Mesodermal cell (in vitro differentiated cells): Measurements from ENCODE around the gene EPS8.

Experiments
- H3K27ac ChIP-seq: 2 replicates; pipeline ENCODE4 v1.7.0; 2013; ENCODE audit warnings: mild to moderate bottlenecking, low read depth, low read length, moderate library complexity; ENCODE audit not compliant: severe bottlenecking
- H3K36me3 ChIP-seq: 2 replicates; pipeline ENCODE4 v1.7.1; 2013; ENCODE audit warnings: mild to moderate bottlenecking, low read length, moderate library complexity; ENCODE audit not compliant: control insufficient read depth, insufficient read depth
- H3K4me1 ChIP-seq: one replicate; pipeline ENCODE4 v1.7.1; 2013; ENCODE audit warnings: mild to moderate bottlenecking, low read length; ENCODE audit not compliant: insufficient read depth, control insufficient read depth, poor library complexity, severe bottlenecking
- H3K4me3 ChIP-seq: 2 replicates; pipeline ENCODE4 v1.7.0; 2013; ENCODE audit warnings: low read length, control low read depth, mild to moderate bottlenecking; ENCODE audit not compliant: insufficient read depth, poor library complexity, severe bottlenecking; ENCODE audit errors: extremely low read depth
- H3K9me3 ChIP-seq: 2 replicates; pipeline ENCODE4 v1.7.1; 2013; ENCODE audit warnings: mild to moderate bottlenecking, low read length, moderate library complexity; ENCODE audit not compliant: control insufficient read depth
- WGBS, 2 experiments: methylation state at CpG; one replicate each; pipeline ENCODE4 v1.1.5; 2013; ENCODE audit warnings: missing lambda C conversion rate in 2 of 2; ENCODE audit not compliant: insufficient coverage in 2 of 2; 5-methylcytosine and 5-hydroxymethylcytosine counted together

EPS8 gene

GRCh38 chr12:15706010-15706676 lies 83.0 kb downstream of the EPS8 start:
- Histone ChIP-seq H3K4me1 (peaks cover 12% of the 10 kb centered on the region), H3K4me3 (no peak overlapping the region), H3K27ac (no peak overlapping the region), H3K36me3 (no peaks in the 10 kb centered on the region), H3K9me3 (no peaks in the 10 kb centered on the region)
- 18 to 61% methylated on average over 1 to 4 of the region's 4 CpGs for WGBS, 2 experiments

GRCh38 chr12:15705606-15706005 lies 83.6 kb downstream of the EPS8 start:
- Histone ChIP-seq H3K9me3 (no peaks in the 10 kb centered on the region), H3K4me3 (no peak overlapping the region), H3K36me3 (no peaks in the 10 kb centered on the region), H3K27ac (no peak overlapping the region), H3K4me1 (peaks cover 15% of the 10 kb centered on the region)
- WGBS, 2 experiments: 100% methylated on average over 1 of the region's 2 CpGs; no CpG with 5 or more reads in 1 of the 2 experiments

- H3K4me1 ChIP-seq: peaks cover 30% of the 10 kb centered on the region
- no peak overlapping the region for H3K4me3 ChIP-seq
- no peaks in the 10 kb centered on the region for H3K36me3 ChIP-seq
- H3K9me3 ChIP-seq: no peaks in the 10 kb centered on the region
- H3K27ac ChIP-seq: peak overlapping the region; percentile 66
- WGBS, 2 experiments: no CpG with 5 or more reads among the region's 2 CpGs
Observed at GRCh38 chr12:15702276-15702675, 86.9 kb downstream of the EPS8 start.

- Histone ChIP-seq H3K4me1 (peaks cover 30% of the 10 kb centered on the region), H3K36me3 (no peaks in the 10 kb centered on the region), H3K9me3 (no peaks in the 10 kb centered on the region), H3K27ac (peak overlapping the region; percentile 66), H3K4me3 (no peak overlapping the region)
- 83% methylated on average over 1 of the region's 3 CpGs; no CpG with 5 or more reads in 1 of the 2 experiments for WGBS, 2 experiments
Observed at GRCh38 chr12:15701631-15702156, 87.5 kb downstream of the EPS8 start.

GRCh38 chr12:15701206-15701605 lies 88.0 kb downstream of the EPS8 start:
- WGBS, 2 experiments: no CpG with 5 or more reads among the region's 1 CpG
- Histone ChIP-seq H3K9me3 (no peaks in the 10 kb centered on the region), H3K36me3 (no peaks in the 10 kb centered on the region), H3K4me3 (no peak overlapping the region), H3K4me1 (peaks cover 30% of the 10 kb centered on the region), H3K27ac (peak overlapping the region; percentile 66)

GRCh38 chr12:15700595-15700994 lies 88.6 kb downstream of the EPS8 start:
- no peaks in the 10 kb centered on the region for H3K9me3 ChIP-seq
- no CpG with 5 or more reads among the region's 1 CpG for WGBS, 2 experiments
- peak overlapping the region; percentile 66 for H3K27ac ChIP-seq
- H3K4me1 ChIP-seq: peaks cover 30% of the 10 kb centered on the region
- no peaks in the 10 kb centered on the region for H3K36me3 ChIP-seq
- H3K4me3 ChIP-seq: no peak overlapping the region

GRCh38 chr12:15699886-15700285 lies 89.3 kb downstream of the EPS8 start:
- H3K27ac ChIP-seq: peak overlapping the region; percentile 66

GRCh38 chr12:15698377-15698871 lies 90.8 kb downstream of the EPS8 start:
- Histone ChIP-seq H3K9me3 (no peaks in the 10 kb centered on the region), H3K4me1 (peaks cover 30% of the 10 kb centered on the region), H3K4me3 (no peak overlapping the region), H3K27ac (peak overlapping the region; percentile 52), H3K36me3 (no peaks in the 10 kb centered on the region)
- WGBS, 2 experiments: 92 to 100% methylated on average over 1 to 3 of the region's 3 CpGs

More at GRCh38 chr12:15699886-15700285, 89.3 kb downstream of the EPS8 start:
- Histone ChIP-seq H3K4me1 (peaks cover 30% of the 10 kb centered on the region), H3K4me3 (no peak overlapping the region), H3K9me3 (no peaks in the 10 kb centered on the region), H3K36me3 (no peaks in the 10 kb centered on the region)
- WGBS, 2 experiments: 83 to 85% methylated on average over 4 of the region's 8 CpGs

GRCh38 chr12:15697201-15697600 lies 92.0 kb downstream of the EPS8 start:
- Histone ChIP-seq H3K4me1 (peaks cover 28% of the 10 kb centered on the region), H3K9me3 (no peaks in the 10 kb centered on the region), H3K36me3 (no peaks in the 10 kb centered on the region), H3K27ac (no peak overlapping the region), H3K4me3 (no peak overlapping the region)
- 100% methylated on average over 1 of the region's 2 CpGs; no CpG with 5 or more reads in 1 of the 2 experiments for WGBS, 2 experiments

GRCh38 chr12:15693228-15693911 lies 95.8 kb downstream of the EPS8 start:
- 86% methylated on average over 1 of the region's 2 CpGs; no CpG with 5 or more reads in 1 of the 2 experiments for WGBS, 2 experiments
- H3K36me3 ChIP-seq: no peaks in the 10 kb centered on the region
- peaks cover 16% of the 10 kb centered on the region for H3K4me1 ChIP-seq
- H3K4me3 ChIP-seq: no peak overlapping the region
- no peaks in the 10 kb centered on the region for H3K9me3 ChIP-seq
- H3K27ac ChIP-seq: no peak overlapping the region
